Kidney (tissue), 14 donors: Measurements from ENCODE around the gene RAP1GDS1. TPM values are rescaled to one million over a fixed set of nuclear protein-coding genes. Genes with fewer than 3 reads are reported as not detected.

Source experiments
- DNase-seq, 5 donors: peaks; one replicate each; pipeline ENCODE4 v3.0.0-alpha.2; 2013 to 2020
- FAIRE-seq: peaks from 2 replicates; lab custom pipeline; 2012; peaks lifted over from hg19 to GRCh38; lab: Jason Lieb, UNC
- H3K27ac ChIP-seq, 2 donors: one replicate each; pipeline ENCODE4 v1.7.0; 2013; ENCODE audit warnings: low read depth in 2 of 2, low read length in 2 of 2, inconsistent platforms in 1 of 2
- H3K27me3 ChIP-seq: one replicate; pipeline ENCODE4 v1.7.1; 2013; ENCODE audit warnings: low read length, inconsistent platforms; ENCODE audit not compliant: control insufficient read depth, insufficient read depth
- H3K36me3 ChIP-seq, 3 donors: one replicate each; pipeline versions ENCODE4 v1.7.0 to v1.7.1; 2013; ENCODE audit warnings: low read length in 3 of 3, control low read depth in 1 of 3, inconsistent platforms in 1 of 3; ENCODE audit not compliant: insufficient read depth in 3 of 3, control insufficient read depth in 2 of 3
- H3K4me1 ChIP-seq, 3 donors: one replicate each; pipeline versions ENCODE4 v1.7.0 to v1.7.1; 2013; ENCODE audit warnings: low read length in 3 of 3, inconsistent platforms in 1 of 3, low read depth in 1 of 3; ENCODE audit not compliant: control insufficient read depth in 2 of 3, insufficient read depth in 2 of 3
- H3K4me3 ChIP-seq, 3 donors: one replicate each; pipeline versions ENCODE4 v1.7.0 to v1.8.1; 2013; ENCODE audit warnings: low read length in 3 of 3, control low read depth in 1 of 3, inconsistent platforms in 1 of 3
- H3K9ac ChIP-seq, 3 donors: one replicate each; pipeline versions ENCODE4 v1.7.0 to v1.7.1; 2013; ENCODE audit warnings: low read length in 3 of 3, control low read depth in 1 of 3, inconsistent platforms in 1 of 3
- H3K9me3 ChIP-seq, 3 donors: one replicate each; pipeline versions ENCODE4 v1.7.0 to v1.7.1; 2013; ENCODE audit warnings: low read length in 3 of 3, control low read depth in 1 of 3, inconsistent platforms in 1 of 3; ENCODE audit not compliant: control insufficient read depth in 2 of 3, insufficient read depth in 1 of 3
- intact Hi-C: fragments of 100-400 bp; cut with DNase I; formaldehyde crosslinking; loops from one replicate; pipeline ENCODE4 v1.11.1; 2022
- polyA plus RNA-seq: library from polyadenylated mRNA; stranded (reverse); fragments of 350-450 nt; fragmentation: Illumina TruSeq; extraction: RNeasy Lipid Tissue Mini Kit (QIAGEN cat#74804); gene quantifications from one replicate; pipeline ENCODE4 v1.2.3, GENCODE V29; 2014; ENCODE audit warnings: low read depth, low replicate concordance; ENCODE audit not compliant: insufficient read depth
- total RNA-seq: library from RNA; stranded (reverse); fragmentation: NEBNext Ultra II Directional; extraction: Animal tissue kit (Norgen Biotek cat#: 25700); gene quantifications from one replicate; pipeline ENCODE4 v1.2.1, GENCODE V29; 2021
- TF ChIP-seq, protein P1 (sequence below): IDR thresholded peaks from 3 replicates; pipeline ENCODE4 v1.5.1; 2012; ENCODE audit warnings: mild to moderate bottlenecking, moderate library complexity, borderline replicate concordance; ENCODE audit not compliant: insufficient read depth; ENCODE audit errors: extremely low read depth
- donor health status: control.
- donor health status: control.
- donor health status: control.
- donor health status: control.
- donor health status: control.
- donor health status: DM: yes; HTN: yes; CAD: no.
- donor health status: Normal renal cell carcinoma (clear cell type).

RAP1GDS1 gene
- total and polyA plus RNA-seq, 2 donors from 2014 or later, result 23.0 to 42.2 TPM

DNA sequence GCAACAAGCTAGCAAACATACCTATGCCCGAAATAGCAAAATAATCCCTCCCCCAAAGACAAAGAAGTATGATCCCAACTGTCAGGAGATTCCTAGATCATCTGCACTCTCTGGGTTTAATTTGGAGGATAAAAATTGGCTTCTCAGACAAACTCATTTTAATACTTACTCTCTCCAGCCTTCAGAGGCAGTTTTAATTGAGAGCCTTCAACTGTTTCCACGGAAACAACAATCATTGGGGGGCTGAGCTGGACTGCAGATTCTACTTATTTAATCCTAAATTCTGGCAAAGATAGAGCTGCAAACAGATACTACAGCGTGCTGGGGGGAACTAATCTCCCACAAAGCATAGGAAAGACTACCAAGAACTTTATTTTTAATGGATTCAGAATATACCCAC lies 229.1 kb downstream of the RAP1GDS1 start:
- Histone ChIP-seq H3K4me1 (no peaks in the 10 kb centered on the region), H3K9ac (no peak overlapping the region), H3K27ac (no peak overlapping the region), H3K4me3 (no peak overlapping the region), H3K9me3 (no peaks in the 10 kb centered on the region), H3K36me3 (no peaks in the 10 kb centered on the region), H3K27me3 (no peaks in the 10 kb centered on the region)
- intact Hi-C loops, result no loop called here
- TF ChIP-seq, protein P1, sequence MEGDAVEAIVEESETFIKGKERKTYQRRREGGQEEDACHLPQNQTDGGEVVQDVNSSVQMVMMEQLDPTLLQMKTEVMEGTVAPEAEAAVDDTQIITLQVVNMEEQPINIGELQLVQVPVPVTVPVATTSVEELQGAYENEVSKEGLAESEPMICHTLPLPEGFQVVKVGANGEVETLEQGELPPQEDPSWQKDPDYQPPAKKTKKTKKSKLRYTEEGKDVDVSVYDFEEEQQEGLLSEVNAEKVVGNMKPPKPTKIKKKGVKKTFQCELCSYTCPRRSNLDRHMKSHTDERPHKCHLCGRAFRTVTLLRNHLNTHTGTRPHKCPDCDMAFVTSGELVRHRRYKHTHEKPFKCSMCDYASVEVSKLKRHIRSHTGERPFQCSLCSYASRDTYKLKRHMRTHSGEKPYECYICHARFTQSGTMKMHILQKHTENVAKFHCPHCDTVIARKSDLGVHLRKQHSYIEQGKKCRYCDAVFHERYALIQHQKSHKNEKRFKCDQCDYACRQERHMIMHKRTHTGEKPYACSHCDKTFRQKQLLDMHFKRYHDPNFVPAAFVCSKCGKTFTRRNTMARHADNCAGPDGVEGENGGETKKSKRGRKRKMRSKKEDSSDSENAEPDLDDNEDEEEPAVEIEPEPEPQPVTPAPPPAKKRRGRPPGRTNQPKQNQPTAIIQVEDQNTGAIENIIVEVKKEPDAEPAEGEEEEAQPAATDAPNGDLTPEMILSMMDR, result no peak
- no peak for DNase-seq
- FAIRE-seq, result no peak

DNA sequence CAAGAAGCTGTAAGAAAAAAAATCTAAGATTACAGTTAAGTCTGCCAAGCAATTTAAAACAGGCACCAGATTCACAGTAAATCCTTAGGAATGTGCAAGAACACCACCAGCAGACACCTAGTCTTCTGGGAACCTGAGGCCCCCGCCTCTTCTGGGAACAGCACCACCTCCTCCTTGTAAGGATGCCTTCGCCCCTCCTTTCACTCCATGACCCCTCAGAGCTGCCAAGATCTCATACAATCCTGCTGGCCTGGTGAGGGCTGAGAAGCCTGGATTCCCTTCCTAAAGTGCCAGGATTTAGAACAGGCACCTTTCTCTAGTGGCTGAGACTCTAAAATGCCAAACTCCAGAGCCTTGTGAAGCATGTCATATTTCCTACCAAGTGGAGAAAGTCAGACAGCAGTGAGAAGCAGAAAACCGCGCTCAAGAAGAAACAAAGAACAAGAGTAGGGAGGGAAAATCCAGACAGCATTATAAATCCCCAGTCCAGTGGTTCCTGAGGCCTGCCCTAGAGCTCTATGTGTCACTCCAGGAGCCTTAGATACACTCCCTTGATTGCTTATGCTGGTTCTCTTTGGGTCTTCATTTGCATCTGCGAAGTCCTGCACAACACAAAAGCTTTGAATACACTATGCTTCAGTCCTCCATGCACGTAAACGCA lies 230.8 kb downstream of the RAP1GDS1 start:
- TF ChIP-seq, protein P1, result no peak
- intact Hi-C loops, result no loop called here
- H3K9ac ChIP-seq, result no peak overlapping the region

GRCh38 chr4:98493296-98493695 lies 232.1 kb downstream of the RAP1GDS1 start:
- Histone ChIP-seq H3K4me1 (no peaks in the 10 kb centered on the region), H3K4me3 (no peak overlapping the region), H3K9me3 (no peaks in the 10 kb centered on the region), H3K27me3 (no peaks in the 10 kb centered on the region), H3K36me3 (no peaks in the 10 kb centered on the region), H3K27ac (no peak overlapping the region), H3K9ac (no peak overlapping the region)
- DNase-seq, result no peak
- TF ChIP-seq, protein P1, result no peak
- intact Hi-C loops, result no loop called here
- no peak for FAIRE-seq

More for the DNA sequence above, 230.8 kb downstream of the RAP1GDS1 start:
- Histone ChIP-seq H3K27ac (no peak overlapping the region), H3K4me3 (no peak overlapping the region), H3K9me3 (no peaks in the 10 kb centered on the region), H3K4me1 (no peaks in the 10 kb centered on the region), H3K27me3 (no peaks in the 10 kb centered on the region), H3K36me3 (no peaks in the 10 kb centered on the region)
- no peak for DNase-seq
- FAIRE-seq, result no peak

Other genes starting within 250 kb of the RAP1GDS1 start
- 1.1 TPM for gene STPG2, start 117.9 kb upstream of the RAP1GDS1 start, total RNA-seq
- 0.43 TPM for gene STPG2, start 117.9 kb upstream of the RAP1GDS1 start, polyA plus RNA-seq